ENCODE data around the gene SND1.
A peak's percentile ranks its signal among the peaks of the same experiment; 100 is the strongest.

Gene SND1

GRCh38 chr7:128132426-128133069 lies 480.6 kb downstream of the SND1 start:
- Histone ChIP-seq H2AFZ (ENCODE audit: low read depth, low read length, severe bottlenecking) (no peak overlapping the region), H3K9me3 (ENCODE audit: insufficient read depth, low read length) (no peaks in the 10 kb centered on the region), H3K36me3 (ENCODE audit: low read length) (peaks cover 2% of the 10 kb centered on the region; the same call in 1 of the 2 replicates), H3K79me2 (ENCODE audit: insufficient read depth, low read length) (no peaks in the 10 kb centered on the region), H3K27ac (ENCODE audit: low read depth, low read length) (no peak overlapping the region), H3K4me2 (ENCODE audit: low read depth, low read length, poor library complexity, severe bottlenecking) (no peak overlapping the region), H3K4me3 (ENCODE audit: insufficient read depth, low read length, poor library complexity, severe bottlenecking) (no peak overlapping the region), H3F3A (ENCODE audit: insufficient read depth) (no peaks in the 10 kb centered on the region), H3K9me2 (replicated peaks; ENCODE audit: insufficient read depth, low read length) (no peaks in the 10 kb centered on the region), H4K20me1 (ENCODE audit: low read depth, low read length) (no peaks in the 10 kb centered on the region), H3K9ac (ENCODE audit: low read length) (no peak overlapping the region), H3K27me3 (ENCODE audit: low read length) (no peaks in the 10 kb centered on the region)
- TF ChIP-seq EZH2phosphoT487 (conservative IDR thresholded peaks at IDR 0.05; ENCODE audit: low read length), result no peak
- TF ChIP-seq, protein P1, sequence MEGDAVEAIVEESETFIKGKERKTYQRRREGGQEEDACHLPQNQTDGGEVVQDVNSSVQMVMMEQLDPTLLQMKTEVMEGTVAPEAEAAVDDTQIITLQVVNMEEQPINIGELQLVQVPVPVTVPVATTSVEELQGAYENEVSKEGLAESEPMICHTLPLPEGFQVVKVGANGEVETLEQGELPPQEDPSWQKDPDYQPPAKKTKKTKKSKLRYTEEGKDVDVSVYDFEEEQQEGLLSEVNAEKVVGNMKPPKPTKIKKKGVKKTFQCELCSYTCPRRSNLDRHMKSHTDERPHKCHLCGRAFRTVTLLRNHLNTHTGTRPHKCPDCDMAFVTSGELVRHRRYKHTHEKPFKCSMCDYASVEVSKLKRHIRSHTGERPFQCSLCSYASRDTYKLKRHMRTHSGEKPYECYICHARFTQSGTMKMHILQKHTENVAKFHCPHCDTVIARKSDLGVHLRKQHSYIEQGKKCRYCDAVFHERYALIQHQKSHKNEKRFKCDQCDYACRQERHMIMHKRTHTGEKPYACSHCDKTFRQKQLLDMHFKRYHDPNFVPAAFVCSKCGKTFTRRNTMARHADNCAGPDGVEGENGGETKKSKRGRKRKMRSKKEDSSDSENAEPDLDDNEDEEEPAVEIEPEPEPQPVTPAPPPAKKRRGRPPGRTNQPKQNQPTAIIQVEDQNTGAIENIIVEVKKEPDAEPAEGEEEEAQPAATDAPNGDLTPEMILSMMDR (IDR thresholded peaks at IDR 0.05; ENCODE audit: insufficient read depth, low read length, poor library complexity, severe bottlenecking), result no peak

GRCh38 chr7:128135159-128135514 lies 483.1 kb downstream of the SND1 start:
- H3K27ac ChIP-seq (ENCODE audit: low read depth, low read length), result no peak overlapping the region
- peak overlapping the region; percentile 88 for H3K4me2 ChIP-seq (ENCODE audit: low read depth, low read length, poor library complexity, severe bottlenecking)
- H3K9me3 ChIP-seq (ENCODE audit: insufficient read depth, low read length), result no peaks in the 10 kb centered on the region
- no peaks in the 10 kb centered on the region for H3K9me2 ChIP-seq (replicated peaks; ENCODE audit: insufficient read depth, low read length)
- peak overlapping the region; percentile 62 for H3K9ac ChIP-seq (ENCODE audit: low read length)
- H2AFZ ChIP-seq (ENCODE audit: low read depth, low read length, severe bottlenecking), result peak overlapping the region; percentile 100
- TF ChIP-seq, protein P1 (IDR thresholded peaks at IDR 0.05; ENCODE audit: insufficient read depth, low read length, poor library complexity, severe bottlenecking), result no peak
- TF ChIP-seq EZH2phosphoT487 (conservative IDR thresholded peaks at IDR 0.05; ENCODE audit: low read length), result no peak
- no peaks in the 10 kb centered on the region for H3F3A ChIP-seq (ENCODE audit: insufficient read depth)
- no peaks in the 10 kb centered on the region for H3K27me3 ChIP-seq (ENCODE audit: low read length)
- no peaks in the 10 kb centered on the region for H4K20me1 ChIP-seq (ENCODE audit: low read depth, low read length)
- no peaks in the 10 kb centered on the region for H3K36me3 ChIP-seq (ENCODE audit: low read length)
- no peak overlapping the region for H3K4me3 ChIP-seq (ENCODE audit: insufficient read depth, low read length, poor library complexity, severe bottlenecking)
- no peaks in the 10 kb centered on the region for H3K79me2 ChIP-seq (ENCODE audit: insufficient read depth, low read length)

DNA sequence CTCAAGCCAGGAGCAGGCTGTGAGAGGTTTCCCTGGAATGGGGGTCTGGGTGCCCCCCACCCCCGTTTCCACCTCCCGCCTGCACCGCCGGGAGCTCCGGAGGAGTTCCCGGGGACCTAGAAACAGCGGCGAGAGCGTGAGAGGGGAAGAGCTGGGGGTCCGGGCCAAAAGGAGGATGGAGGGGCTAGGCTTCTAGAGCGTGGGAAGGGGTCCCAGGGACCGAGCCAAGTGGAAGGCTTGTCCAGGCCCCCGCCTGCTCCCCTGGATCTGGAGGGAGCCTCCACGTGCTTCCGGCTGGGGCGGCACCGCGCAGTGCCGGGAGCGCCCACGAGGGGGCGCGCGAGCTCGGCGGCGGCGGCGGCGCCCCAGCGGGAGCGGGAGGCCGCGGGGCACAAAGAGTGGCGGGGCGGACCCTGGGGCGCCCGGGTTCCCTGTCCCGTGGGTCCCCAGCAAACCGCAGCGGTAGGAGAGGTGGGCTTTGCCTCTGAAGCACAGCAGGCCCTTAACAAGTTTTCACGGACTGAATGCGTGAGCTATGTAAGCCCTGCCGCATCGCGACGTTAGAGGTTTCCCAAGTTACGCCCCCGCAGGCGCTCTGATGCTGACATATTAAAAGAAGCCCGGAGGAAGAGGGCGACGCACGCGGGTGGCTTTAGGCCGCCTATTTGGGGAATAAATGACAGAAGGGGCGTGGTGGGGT lies 483.7 kb downstream of the SND1 start:
- H3K4me3 ChIP-seq (ENCODE audit: insufficient read depth, low read length, poor library complexity, severe bottlenecking), result peak overlapping the region; percentile 55
- H3K4me2 ChIP-seq (ENCODE audit: low read depth, low read length, poor library complexity, severe bottlenecking), result peak overlapping the region; percentile 88
- H2AFZ ChIP-seq (ENCODE audit: low read depth, low read length, severe bottlenecking), result peak overlapping the region; percentile 100
- no peaks in the 10 kb centered on the region for H3K27me3 ChIP-seq (ENCODE audit: low read length)
- no peaks in the 10 kb centered on the region for H3K9me2 ChIP-seq (replicated peaks; ENCODE audit: insufficient read depth, low read length)
- no peaks in the 10 kb centered on the region for H3F3A ChIP-seq (ENCODE audit: insufficient read depth)
- H4K20me1 ChIP-seq (ENCODE audit: low read depth, low read length), result no peaks in the 10 kb centered on the region
- H3K27ac ChIP-seq (ENCODE audit: low read depth, low read length), result no peak overlapping the region
- H3K79me2 ChIP-seq (ENCODE audit: insufficient read depth, low read length), result no peaks in the 10 kb centered on the region
- H3K36me3 ChIP-seq (ENCODE audit: low read length), result no peaks in the 10 kb centered on the region
- TF ChIP-seq, protein P1 (IDR thresholded peaks at IDR 0.05; ENCODE audit: insufficient read depth, low read length, poor library complexity, severe bottlenecking), result peak; percentile 87
- TF ChIP-seq EZH2phosphoT487 (conservative IDR thresholded peaks at IDR 0.05; ENCODE audit: low read length), result no peak
- H3K9ac ChIP-seq (ENCODE audit: low read length), result peak overlapping the region; percentile 62
- H3K9me3 ChIP-seq (ENCODE audit: insufficient read depth, low read length), result no peaks in the 10 kb centered on the region

All from SU-DHL-6 (cell line).